HFF-Myc (cell line): ENCODE measurements around the gene CCDC174.

Source experiments
- DNase-seq: peaks from one replicate; pipeline ENCODE4 v3.0.0-alpha.2; 2011; ENCODE audit warnings: low read depth; ENCODE audit errors: extremely low read depth
- H3K4me3 ChIP-seq: replicated peaks from 2 replicates; pipeline ENCODE4 v1.5.1; 2011; ENCODE audit warnings: low read depth, mild to moderate bottlenecking, control low read depth, low read length
- TF ChIP-seq, protein P1 (sequence below): IDR thresholded peaks from 2 replicates; pipeline ENCODE4 v1.5.1; 2012; ENCODE audit warnings: mild to moderate bottlenecking, low read depth, low read length, control low read depth; ENCODE audit errors: missing control alignments

Gene CCDC174

DNA sequence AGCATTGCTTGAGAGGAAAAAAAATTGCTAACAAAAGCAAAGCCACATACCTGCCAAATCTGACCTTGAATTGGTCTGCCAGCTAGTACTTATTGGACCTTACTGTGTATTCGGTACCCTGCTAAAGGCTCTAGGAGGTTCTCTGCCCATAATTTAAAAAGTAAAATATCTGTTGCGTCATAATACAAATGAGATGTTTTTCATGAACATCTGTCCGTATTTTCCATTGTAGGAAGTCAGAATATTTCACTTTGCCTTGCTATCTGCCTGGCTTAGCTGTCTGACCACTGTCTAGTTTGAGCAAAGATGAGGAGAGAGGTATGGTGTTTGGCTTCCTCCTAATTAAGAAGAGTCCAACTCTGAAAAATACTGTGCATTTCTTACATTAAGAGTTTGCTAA, 12.6 kb downstream of the CCDC174 start:
- TF ChIP-seq, protein P1, sequence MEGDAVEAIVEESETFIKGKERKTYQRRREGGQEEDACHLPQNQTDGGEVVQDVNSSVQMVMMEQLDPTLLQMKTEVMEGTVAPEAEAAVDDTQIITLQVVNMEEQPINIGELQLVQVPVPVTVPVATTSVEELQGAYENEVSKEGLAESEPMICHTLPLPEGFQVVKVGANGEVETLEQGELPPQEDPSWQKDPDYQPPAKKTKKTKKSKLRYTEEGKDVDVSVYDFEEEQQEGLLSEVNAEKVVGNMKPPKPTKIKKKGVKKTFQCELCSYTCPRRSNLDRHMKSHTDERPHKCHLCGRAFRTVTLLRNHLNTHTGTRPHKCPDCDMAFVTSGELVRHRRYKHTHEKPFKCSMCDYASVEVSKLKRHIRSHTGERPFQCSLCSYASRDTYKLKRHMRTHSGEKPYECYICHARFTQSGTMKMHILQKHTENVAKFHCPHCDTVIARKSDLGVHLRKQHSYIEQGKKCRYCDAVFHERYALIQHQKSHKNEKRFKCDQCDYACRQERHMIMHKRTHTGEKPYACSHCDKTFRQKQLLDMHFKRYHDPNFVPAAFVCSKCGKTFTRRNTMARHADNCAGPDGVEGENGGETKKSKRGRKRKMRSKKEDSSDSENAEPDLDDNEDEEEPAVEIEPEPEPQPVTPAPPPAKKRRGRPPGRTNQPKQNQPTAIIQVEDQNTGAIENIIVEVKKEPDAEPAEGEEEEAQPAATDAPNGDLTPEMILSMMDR: no peak
- DNase-seq: no peak

DNA sequence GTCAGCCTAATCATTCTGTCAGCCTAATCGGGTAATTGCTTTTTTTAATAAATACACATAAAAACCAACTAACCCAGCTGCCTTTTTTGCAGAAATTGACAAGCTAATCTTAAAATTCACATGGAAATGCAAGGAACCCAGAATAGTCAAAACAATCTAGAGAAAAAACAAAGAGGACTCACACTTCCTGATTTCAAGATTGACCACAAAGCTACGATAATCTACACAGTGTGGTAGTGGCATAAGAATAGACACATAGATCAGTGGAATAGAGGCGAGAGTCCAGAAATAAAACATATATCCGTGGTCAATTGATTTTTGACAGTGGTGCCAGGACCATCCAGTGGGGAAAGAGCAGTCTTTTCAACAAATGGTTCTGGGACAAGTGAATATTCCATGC, 21.0 kb downstream of the CCDC174 start:
- TF ChIP-seq, protein P1: no peak
- no peak for DNase-seq

More for the DNA sequence above, 12.6 kb downstream of the CCDC174 start:
- no peak overlapping the region for H3K4me3 ChIP-seq

DNA sequence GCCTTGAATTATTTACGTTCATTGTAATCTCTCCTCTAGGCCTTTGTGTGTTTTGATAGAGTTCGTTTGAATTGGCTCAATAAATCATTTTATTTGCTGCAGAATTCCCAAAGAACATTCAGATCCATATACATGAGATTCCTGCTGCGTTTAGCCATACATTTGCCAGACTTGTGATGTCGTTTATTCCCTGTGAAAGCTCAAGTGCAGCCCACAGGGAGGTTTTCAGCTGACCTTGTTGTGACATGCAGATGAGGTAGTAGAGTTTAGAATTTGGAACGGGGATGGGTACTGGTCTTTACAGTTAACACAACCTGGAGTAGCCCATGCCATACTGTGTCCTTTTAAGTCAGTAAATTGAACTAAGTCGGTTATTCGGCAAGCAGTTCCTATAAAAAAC, 23.3 kb downstream of the CCDC174 start, which contains the start of gene C3orf20:
TSS of gene C3orf20 (plus strand) at position 301 of the 400 bp plus-strand sequence. CDS start 7,573 bp downstream, outside the sequence.
- no peak within 1 kb of the TSS for H3K4me3 ChIP-seq
- no peak for DNase-seq
- TF ChIP-seq, protein P1: no peak

More for the DNA sequence above, 21.0 kb downstream of the CCDC174 start:
- H3K4me3 ChIP-seq: no peak overlapping the region

DNA sequence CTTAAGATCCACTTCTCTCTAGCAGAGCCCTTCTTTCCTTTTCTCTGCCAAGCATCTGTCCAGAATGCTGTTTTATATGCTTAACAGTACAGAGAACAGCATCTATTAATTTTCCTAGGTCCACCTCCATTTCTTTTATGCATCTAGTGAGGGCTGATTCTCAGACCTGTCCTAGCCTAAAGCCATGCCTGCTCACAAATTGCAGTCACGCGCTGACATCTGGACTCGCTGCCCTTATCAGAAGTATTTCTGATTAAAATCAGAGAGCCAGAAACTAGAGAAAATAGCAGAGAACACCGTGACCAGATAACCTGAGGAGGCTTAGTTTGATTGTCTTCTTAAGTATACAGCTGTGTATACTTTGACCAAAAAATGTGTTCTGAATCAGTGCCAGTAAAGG, 25.3 kb downstream of the CCDC174 start:
- no peak for DNase-seq
- no peak overlapping the region for H3K4me3 ChIP-seq
- TF ChIP-seq, protein P1: no peak

DNA sequence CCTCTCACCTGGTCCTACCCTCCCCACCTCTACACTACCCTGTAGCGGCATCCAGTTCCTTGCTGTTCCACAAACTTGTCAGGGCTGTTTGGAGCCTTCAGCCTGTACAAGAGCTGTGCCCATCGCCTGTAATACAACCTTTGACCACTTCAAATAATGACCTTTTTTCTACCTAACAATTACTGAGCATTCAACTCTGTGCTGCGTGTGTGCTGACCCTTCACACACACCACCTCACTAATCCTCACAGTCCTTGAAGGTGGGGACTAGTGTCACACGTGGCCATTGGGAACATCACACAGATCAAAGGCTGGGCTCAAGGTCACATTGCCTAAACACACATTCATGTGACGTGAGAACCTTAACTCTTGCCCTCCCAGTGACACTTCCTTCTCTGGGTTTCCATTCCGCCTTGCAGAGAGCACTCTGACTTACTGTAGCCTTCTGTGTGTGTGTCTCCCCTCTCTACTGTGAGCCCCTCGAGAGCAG, 26.5 kb downstream of the CCDC174 start:
- H3K4me3 ChIP-seq: no peak overlapping the region
- TF ChIP-seq, protein P1: no peak
- no peak for DNase-seq

DNA sequence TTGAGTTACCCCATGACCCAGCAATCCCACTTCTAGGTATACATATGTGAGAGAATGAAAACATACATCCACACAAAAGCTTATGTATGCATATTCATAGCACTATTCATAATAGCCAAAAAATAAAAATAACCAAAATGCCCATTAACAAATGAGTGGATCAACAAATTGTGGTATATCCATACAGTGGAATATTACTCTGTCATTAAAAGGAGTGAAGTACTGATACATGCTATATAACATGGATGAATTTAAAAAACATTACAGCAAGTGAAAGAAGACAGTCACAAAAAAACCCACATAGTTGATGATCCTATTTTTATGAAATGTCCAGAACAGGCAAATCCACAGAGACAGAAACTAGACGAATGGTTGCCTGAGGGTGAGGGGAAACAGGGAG, 28.6 kb downstream of the CCDC174 start:
- no peak overlapping the region for H3K4me3 ChIP-seq
- TF ChIP-seq, protein P1: no peak
- DNase-seq: no peak

DNA sequence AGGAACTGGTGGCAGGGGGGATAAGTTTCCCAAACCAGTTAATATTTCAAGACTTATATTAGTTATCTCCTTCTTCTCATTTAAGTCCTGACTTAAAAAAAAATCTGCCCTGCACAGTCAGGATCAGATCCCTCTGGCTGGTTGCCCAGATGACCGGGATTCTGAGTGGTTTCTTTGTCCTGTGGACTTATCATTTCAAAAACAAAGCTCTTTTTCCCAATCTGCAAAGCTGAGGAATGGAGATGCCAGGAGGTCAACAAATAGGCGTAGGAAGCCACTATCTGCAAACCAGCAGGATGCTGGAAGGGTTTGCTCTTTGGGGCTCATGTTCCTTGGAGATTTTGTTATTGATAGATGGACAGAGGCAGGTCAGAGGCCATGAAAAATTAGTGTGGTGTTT, 29.2 kb downstream of the CCDC174 start:
- TF ChIP-seq, protein P1: no peak
- no peak overlapping the region for H3K4me3 ChIP-seq
- no peak for DNase-seq
